Suprapubic skin (tissue), 4 donors: ENCODE results near the gene TTLL5. TPM values are rescaled to one million over a fixed set of nuclear protein-coding genes. Genes with fewer than 3 reads are reported as not detected.

ENCODE experiments used
- DNase-seq, 2 donors: peaks; one replicate each; pipeline ENCODE4 v3.0.0-alpha.2; 2019; ENCODE audit warnings: low spot score in 2 of 2
- H3K27ac ChIP-seq: fragments of 200-600 bp; sonication (generic); one replicate; pipeline ENCODE4 v1.5.1; 2019
- H3K27me3 ChIP-seq: fragments of 200-600 bp; sonication (generic); one replicate; pipeline ENCODE4 v1.5.1; 2019
- H3K36me3 ChIP-seq: fragments of 200-600 bp; sonication (generic); one replicate; pipeline ENCODE4 v1.5.1; 2019
- H3K4me1 ChIP-seq: fragments of 200-600 bp; sonication (generic); one replicate; pipeline ENCODE4 v1.5.1; 2019
- H3K4me3 ChIP-seq: fragments of 200-600 bp; sonication (generic); one replicate; pipeline ENCODE4 v1.5.1; 2019; ENCODE audit warnings: mild to moderate bottlenecking
- H3K9me3 ChIP-seq: fragments of 200-600 bp; sonication (generic); one replicate; pipeline ENCODE4 v1.5.1; 2019
- EP300 ChIP-seq: sonication (generic); formaldehyde crosslinking; IDR thresholded peaks from one replicate; pipeline ENCODE4 v1.6.1; 2017; ENCODE audit warnings: antibody characterized with exemption
- POLR2A ChIP-seq, 2 donors: fragments of 450-650 bp; IDR thresholded peaks; one replicate each; pipeline ENCODE4 v1.6.1; 2017; ENCODE audit warnings: antibody characterized with exemption in 2 of 2, mild to moderate bottlenecking in 2 of 2, moderate library complexity in 2 of 2
- POLR2AphosphoS5 ChIP-seq, 3 donors: sonication (generic); formaldehyde crosslinking; IDR thresholded peaks; one replicate each; pipeline ENCODE4 v1.6.1; 2017; ENCODE audit warnings: antibody characterized with exemption in 3 of 3
- WGBS: methylation state at CpG from one replicate; pipeline ENCODE4 v1.1.5; 2018; 5-methylcytosine and 5-hydroxymethylcytosine counted together
- total RNA-seq, 4 donors: library from RNA; depleted of rRNA; stranded (reverse); fragments of >200 nt; gene quantifications; one replicate each; pipeline ENCODE4 v1.1.0, GENCODE V29; 2016
- TF ChIP-seq, protein P1 (sequence below), 2 donors: fragments of 200-600 bp in 1 of 2; fragments of 450-650 bp in 1 of 2; sonication (generic) in 1 of 2; IDR thresholded peaks; one replicate each; pipeline ENCODE4 v1.5.1; 2016 to 2019; ENCODE audit warnings: antibody characterized with exemption in 2 of 2, mild to moderate bottlenecking in 1 of 2, moderate library complexity in 1 of 2

The TTLL5 gene
- total RNA-seq, 4 donors from 2014 or later: 24.4 to 56.4 (median 34.8) TPM

DNA sequence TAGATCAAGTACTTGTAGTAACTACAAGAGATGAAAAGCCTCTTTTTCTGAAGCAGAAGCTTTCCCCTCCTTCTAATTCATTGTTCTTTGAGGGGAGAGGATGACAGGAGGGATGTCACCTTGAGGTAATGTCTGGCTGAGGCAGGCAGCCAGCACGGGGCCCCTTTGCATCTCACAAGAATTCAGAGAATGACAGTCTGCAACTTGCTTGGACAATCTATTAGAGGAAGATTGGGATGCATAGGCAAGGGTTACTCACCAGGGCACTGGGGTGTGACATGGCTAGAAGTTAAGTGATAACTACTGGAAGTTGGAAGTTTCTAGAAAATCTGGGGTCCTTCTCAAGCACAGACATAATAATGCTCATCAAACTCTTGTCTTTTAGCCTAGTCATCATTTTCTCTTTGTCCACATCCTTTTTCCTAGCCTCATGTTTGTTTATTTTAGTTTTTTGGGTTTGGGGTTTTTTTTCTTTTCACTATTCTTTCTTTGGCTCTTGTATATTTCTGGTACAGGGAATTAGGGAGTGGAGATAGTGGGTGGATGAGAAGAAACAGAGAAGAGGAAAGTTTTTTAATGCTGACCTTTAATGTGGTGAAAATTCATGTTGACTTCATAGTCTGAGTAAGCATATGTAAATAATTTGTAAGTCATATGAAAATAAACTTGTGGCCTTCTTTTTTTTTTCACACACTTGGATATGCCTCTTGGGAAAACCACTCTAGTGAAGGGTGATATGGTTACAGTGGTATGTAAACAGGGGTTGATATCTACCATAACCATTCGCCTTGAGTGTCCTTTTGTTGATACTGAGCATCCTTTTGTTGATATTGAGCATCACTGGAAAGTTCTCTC lies 55.1 kb downstream of the TTLL5 start:
- DNase-seq: no peak
- H3K27me3 ChIP-seq: no peaks in the 10 kb centered on the region
- H3K9me3 ChIP-seq: no peaks in the 10 kb centered on the region
- peaks cover 46% of the 10 kb centered on the region for H3K4me1 ChIP-seq
- no peak for TF ChIP-seq POLR2AphosphoS5 (IDR thresholded peaks at IDR 0.05)
- TF ChIP-seq POLR2A (IDR thresholded peaks at IDR 0.05): no peak
- TF ChIP-seq, protein P1, sequence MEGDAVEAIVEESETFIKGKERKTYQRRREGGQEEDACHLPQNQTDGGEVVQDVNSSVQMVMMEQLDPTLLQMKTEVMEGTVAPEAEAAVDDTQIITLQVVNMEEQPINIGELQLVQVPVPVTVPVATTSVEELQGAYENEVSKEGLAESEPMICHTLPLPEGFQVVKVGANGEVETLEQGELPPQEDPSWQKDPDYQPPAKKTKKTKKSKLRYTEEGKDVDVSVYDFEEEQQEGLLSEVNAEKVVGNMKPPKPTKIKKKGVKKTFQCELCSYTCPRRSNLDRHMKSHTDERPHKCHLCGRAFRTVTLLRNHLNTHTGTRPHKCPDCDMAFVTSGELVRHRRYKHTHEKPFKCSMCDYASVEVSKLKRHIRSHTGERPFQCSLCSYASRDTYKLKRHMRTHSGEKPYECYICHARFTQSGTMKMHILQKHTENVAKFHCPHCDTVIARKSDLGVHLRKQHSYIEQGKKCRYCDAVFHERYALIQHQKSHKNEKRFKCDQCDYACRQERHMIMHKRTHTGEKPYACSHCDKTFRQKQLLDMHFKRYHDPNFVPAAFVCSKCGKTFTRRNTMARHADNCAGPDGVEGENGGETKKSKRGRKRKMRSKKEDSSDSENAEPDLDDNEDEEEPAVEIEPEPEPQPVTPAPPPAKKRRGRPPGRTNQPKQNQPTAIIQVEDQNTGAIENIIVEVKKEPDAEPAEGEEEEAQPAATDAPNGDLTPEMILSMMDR (IDR thresholded peaks at IDR 0.05): no peak
- TF ChIP-seq EP300: no peak
- no peak overlapping the region for H3K27ac ChIP-seq
- no peak overlapping the region for H3K4me3 ChIP-seq
- peaks cover 5% of the 10 kb centered on the region for H3K36me3 ChIP-seq
- WGBS: 63% methylated on average over 2 of the region's 2 CpGs

DNA sequence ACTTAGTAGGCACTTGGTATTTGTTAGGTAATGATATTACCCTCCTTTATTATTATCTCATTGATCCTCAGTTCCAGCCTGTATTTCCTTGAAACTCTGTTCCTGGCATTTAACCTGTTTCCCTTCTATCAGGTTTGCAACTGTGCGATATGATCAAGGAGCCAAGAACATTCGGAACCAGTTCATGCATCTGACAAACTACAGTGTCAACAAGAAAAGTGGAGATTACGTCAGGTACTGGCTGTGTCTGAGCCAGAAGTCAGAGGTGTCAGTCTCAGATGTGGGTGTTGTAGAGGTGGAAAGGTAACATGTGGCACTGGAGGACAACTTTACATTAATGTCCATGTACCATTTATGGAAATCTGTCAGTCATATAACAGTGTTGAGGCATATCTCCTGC lies 56.7 kb downstream of the TTLL5 start:
- Histone ChIP-seq H3K27ac (no peak overlapping the region), H3K4me3 (no peak overlapping the region), H3K9me3 (no peaks in the 10 kb centered on the region), H3K4me1 (peaks cover 36% of the 10 kb centered on the region), H3K36me3 (peaks cover 11% of the 10 kb centered on the region), H3K27me3 (no peaks in the 10 kb centered on the region)
- WGBS: 82% methylated on average over 3 of the region's 3 CpGs
- TF ChIP-seq EP300 (no peak), POLR2A (IDR thresholded peaks at IDR 0.05) (no peak), POLR2AphosphoS5 (IDR thresholded peaks at IDR 0.05) (no peak)
- TF ChIP-seq, protein P1 (IDR thresholded peaks at IDR 0.05): no peak
- no peak for DNase-seq

DNA sequence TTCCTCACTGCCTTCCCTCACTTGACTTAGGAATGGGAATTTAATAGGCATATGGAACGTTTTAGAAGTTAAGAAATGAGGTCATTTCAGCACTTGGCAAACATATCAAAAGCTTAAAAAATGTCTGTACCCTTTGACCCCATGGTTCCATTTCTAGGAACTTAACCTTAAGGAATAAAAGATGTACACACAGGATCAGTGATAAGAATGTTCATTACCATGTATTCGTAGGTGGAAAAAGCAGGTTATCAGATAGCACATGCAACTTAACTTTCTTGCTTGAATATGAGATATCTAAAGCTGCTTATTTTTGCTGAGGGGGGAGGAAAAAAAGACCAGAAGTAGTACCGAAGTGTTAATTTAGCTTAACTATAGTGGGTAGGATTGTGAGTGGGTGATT lies 57.2 kb downstream of the TTLL5 start:
- Histone ChIP-seq H3K36me3 (peaks cover 11% of the 10 kb centered on the region), H3K27me3 (no peaks in the 10 kb centered on the region), H3K4me3 (no peak overlapping the region), H3K9me3 (no peaks in the 10 kb centered on the region), H3K27ac (no peak overlapping the region), H3K4me1 (peaks cover 36% of the 10 kb centered on the region)
- DNase-seq: no peak
- WGBS: 72% methylated on average over 3 of the region's 3 CpGs
- TF ChIP-seq, protein P1 (IDR thresholded peaks at IDR 0.05): no peak
- no peak for TF ChIP-seq POLR2A (IDR thresholded peaks at IDR 0.05)
- TF ChIP-seq POLR2AphosphoS5 (IDR thresholded peaks at IDR 0.05): no peak
- TF ChIP-seq EP300: no peak

DNA sequence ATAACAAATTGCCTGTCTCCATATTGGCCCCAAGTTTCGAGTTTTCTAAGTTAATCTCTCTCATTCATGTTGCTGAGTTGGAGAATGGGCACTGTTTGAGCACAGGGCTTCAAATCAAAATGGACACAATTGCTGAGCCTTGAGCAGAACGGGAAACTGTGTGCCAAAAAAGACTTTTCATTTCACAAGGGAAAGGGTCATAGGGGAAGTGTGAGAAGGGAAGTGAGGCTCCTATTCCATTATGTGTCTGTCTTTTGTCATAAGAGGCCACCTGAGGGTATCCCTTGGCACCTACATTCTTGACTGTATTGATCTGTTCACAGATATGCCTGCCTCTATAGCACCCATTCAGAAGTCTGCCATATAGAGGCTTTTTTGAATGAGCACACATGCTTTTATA lies 59.1 kb downstream of the TTLL5 start:
- no peaks in the 10 kb centered on the region for H3K27me3 ChIP-seq
- peaks cover 11% of the 10 kb centered on the region for H3K36me3 ChIP-seq
- WGBS: 89% methylated on average over 2 of the region's 2 CpGs
- H3K9me3 ChIP-seq: no peaks in the 10 kb centered on the region
- no peak overlapping the region for H3K4me3 ChIP-seq
- TF ChIP-seq POLR2A (IDR thresholded peaks at IDR 0.05) (no peak), POLR2AphosphoS5 (IDR thresholded peaks at IDR 0.05) (no peak), EP300 (no peak)
- no peak for DNase-seq
- H3K27ac ChIP-seq: peak overlapping the region; percentile 19
- peaks cover 30% of the 10 kb centered on the region for H3K4me1 ChIP-seq

DNA sequence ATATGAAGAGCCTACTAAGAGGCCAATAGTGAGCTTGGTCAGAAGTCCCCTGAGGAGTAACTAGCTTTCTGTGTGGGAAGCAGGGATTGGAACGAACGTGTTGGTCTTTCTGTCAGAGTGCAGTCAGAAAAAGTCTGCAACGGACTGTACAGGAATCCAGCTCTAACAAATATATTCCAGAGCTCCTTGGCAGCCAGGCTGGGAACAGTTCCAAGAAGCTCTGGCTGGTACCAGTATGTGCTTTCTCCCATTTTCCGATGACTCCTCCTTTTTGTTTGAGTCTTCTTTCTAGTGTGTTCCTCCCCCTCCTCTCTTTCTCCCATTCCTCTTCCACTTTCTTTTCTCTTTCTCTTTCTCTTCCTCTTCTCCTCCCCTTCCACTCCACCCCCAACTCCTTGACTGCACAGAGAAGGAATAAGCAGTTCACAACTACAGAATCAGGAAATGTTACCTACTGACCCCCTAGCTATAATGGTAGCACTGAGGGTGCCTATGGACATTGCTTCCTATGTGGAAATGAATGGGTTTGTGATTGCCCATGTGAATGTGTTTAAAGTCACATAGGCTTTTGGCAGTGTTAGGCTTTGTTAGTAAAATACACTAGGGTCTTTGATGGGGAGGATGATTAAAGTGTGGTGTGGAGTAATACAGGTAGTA lies 59.9 kb downstream of the TTLL5 start:
- Histone ChIP-seq H3K27me3 (no peaks in the 10 kb centered on the region), H3K4me3 (no peak overlapping the region), H3K4me1 (peaks cover 29% of the 10 kb centered on the region), H3K9me3 (no peaks in the 10 kb centered on the region), H3K27ac (peak overlapping the region; percentile 19), H3K36me3 (peaks cover 11% of the 10 kb centered on the region)
- TF ChIP-seq EP300: no peak
- TF ChIP-seq, protein P1 (IDR thresholded peaks at IDR 0.05): no peak
- 2% methylated on average over 4 of the region's 4 CpGs for WGBS
- DNase-seq: no peak
